GM23248 (cell line): ENCODE measurements around the gene PRDM12. TPM values are rescaled to one million over a fixed set of nuclear protein-coding genes. Genes with fewer than 3 reads are reported as not detected.

Experiments used
- DNase-seq: peaks from one replicate; pipeline ENCODE4 v3.0.0-alpha.2; 2015
- H2AFZ ChIP-seq: fragments of 200-600 bp; sonication (generic); 2 replicates; pipeline ENCODE4 v1.6.1; 2016; ENCODE audit warnings: antibody characterized with exemption
- H3F3A ChIP-seq: fragments of 200-600 bp; sonication (generic); 2 replicates; pipeline ENCODE4 v1.6.1; 2016; ENCODE audit warnings: mild to moderate bottlenecking, antibody characterized with exemption, mixed run types; ENCODE audit not compliant: insufficient read depth
- H3K27ac ChIP-seq: fragments of 200-600 bp; sonication (generic); 2 replicates; pipeline ENCODE4 v1.5.1; 2016; ENCODE audit warnings: mild to moderate bottlenecking
- H3K27me3 ChIP-seq: fragments of 200-600 bp; sonication (generic); replicated peaks from 2 replicates; pipeline ENCODE4 v1.6.1; 2016; ENCODE audit warnings: mild to moderate bottlenecking; ENCODE audit not compliant: insufficient read depth
- H3K36me3 ChIP-seq: fragments of 200-600 bp; sonication (generic); 2 replicates; pipeline ENCODE4 v1.6.1; 2016; ENCODE audit warnings: low read depth, mild to moderate bottlenecking
- H3K4me1 ChIP-seq: fragments of 200-600 bp; sonication (generic); 2 replicates; pipeline ENCODE4 v1.6.1; 2016; ENCODE audit warnings: mild to moderate bottlenecking; ENCODE audit not compliant: insufficient read depth
- H3K4me2 ChIP-seq: fragments of 200-600 bp; sonication (generic); one replicate; pipeline ENCODE4 v1.6.1; 2016; ENCODE audit warnings: mild to moderate bottlenecking; ENCODE audit not compliant: unreplicated experiment
- H3K4me3 ChIP-seq: fragments of 200-600 bp; sonication (generic); 2 replicates; pipeline ENCODE4 v1.5.1; 2016; ENCODE audit warnings: mild to moderate bottlenecking
- H3K79me2 ChIP-seq: fragments of 200-600 bp; sonication (generic); 2 replicates; pipeline ENCODE4 v1.6.1; 2016; ENCODE audit warnings: mild to moderate bottlenecking; ENCODE audit not compliant: insufficient read depth
- H3K9ac ChIP-seq: fragments of 200-600 bp; sonication (generic); 2 replicates; pipeline ENCODE4 v1.6.1; 2016; ENCODE audit warnings: mild to moderate bottlenecking
- H3K9me2 ChIP-seq: fragments of 200-600 bp; sonication (generic); 2 replicates; pipeline ENCODE4 v1.6.1; 2016; ENCODE audit warnings: mixed run types, mild to moderate bottlenecking, moderate library complexity; ENCODE audit not compliant: insufficient read depth
- H3K9me3 ChIP-seq: fragments of 200-600 bp; sonication (generic); one replicate; pipeline ENCODE4 v1.6.1; 2017; ENCODE audit warnings: low read depth
- H4K20me1 ChIP-seq: fragments of 200-600 bp; sonication (generic); 2 replicates; pipeline ENCODE4 v1.6.0; 2016; ENCODE audit not compliant: insufficient read depth
- EZH2 ChIP-seq: fragments of 200-600 bp; sonication (generic); IDR thresholded peaks from 2 replicates; pipeline ENCODE4 v1.6.1; 2018; ENCODE audit warnings: antibody characterized with exemption, mild to moderate bottlenecking; ENCODE audit not compliant: insufficient read depth, poor library complexity, severe bottlenecking
- EZH2phosphoT487 ChIP-seq: fragments of 200-600 bp; sonication (generic); IDR thresholded peaks from 2 replicates; pipeline ENCODE4 v1.6.1; 2018; ENCODE audit warnings: antibody characterized with exemption, moderate library complexity, mild to moderate bottlenecking, low read depth; ENCODE audit not compliant: insufficient read depth
- WGBS, 2 experiments: methylation state at CpG; one replicate each; pipeline ENCODE4 v1.1.6; 2015 to 2017; ENCODE audit warnings: low lambda C conversion rate in 2 of 2, low coverage in 1 of 2; ENCODE audit errors: missing lambda C conversion rate in 2 of 2; 5-methylcytosine and 5-hydroxymethylcytosine counted together
- in situ Hi-C: fragments of 300-500 bp; cut with MboI; formaldehyde crosslinking; loops from 2 replicates; pipeline ENCODE4 v1.15.0; 2020
- polyA plus RNA-seq: library from polyadenylated mRNA; unstranded; fragments of >200 nt; fragmentation: Nextera tagmentation; extraction: Ambion mirVana; gene quantifications from 2 replicates; pipeline ENCODE4 v1.2.1, GENCODE V29; 2016
- total RNA-seq: library from RNA; depleted of rRNA; stranded (reverse); fragments of >200 nt; shearing (Covaris generic); gene quantifications from 2 replicates; pipeline ENCODE4 v1.2.3, GENCODE V29; 2014

Gene PRDM12
- total and polyA plus RNA-seq, 2 experiments from 2014 or later: not detected

- Histone ChIP-seq H3K27me3 (no peaks in the 10 kb centered on the region), H3K36me3 (no peaks in the 10 kb centered on the region), H3K27ac (no peak overlapping the region), H3K9me2 (no peaks in the 10 kb centered on the region), H2AFZ (no peak overlapping the region), H4K20me1 (no peaks in the 10 kb centered on the region), H3K79me2 (no peaks in the 10 kb centered on the region), H3K4me1 (peaks cover 3% of the 10 kb centered on the region; the same call in 1 of the 2 replicates), H3K4me2 (no peak overlapping the region), H3K9ac (no peak overlapping the region), H3F3A (peaks cover 14% of the 10 kb centered on the region), H3K4me3 (no peak overlapping the region), H3K9me3 (no peaks in the 10 kb centered on the region)
- TF ChIP-seq EZH2phosphoT487: no peak
- no peak for DNase-seq
- in situ Hi-C loops: loop anchor here (10.0 to 25.0 kb wide), 3 partner anchors 203 to 575 kb away; no protein-coding TSS in a partner anchor
- 83 to 93% methylated on average over 2 of the region's 2 CpGs for WGBS, 2 experiments
These were observed 23.2 kb downstream of the PRDM12 start for GRCh38 chr9:130687615-130688014.

GRCh38 chr9:130688072-130688471, 23.7 kb downstream of the PRDM12 start:
- Histone ChIP-seq H3K27me3 (no peaks in the 10 kb centered on the region), H3K4me2 (no peak overlapping the region), H2AFZ (no peak overlapping the region), H3K79me2 (no peaks in the 10 kb centered on the region), H3K9ac (no peak overlapping the region), H3F3A (peaks cover 14% of the 10 kb centered on the region), H3K36me3 (no peaks in the 10 kb centered on the region), H3K4me1 (peaks cover 3% of the 10 kb centered on the region; the same call in 1 of the 2 replicates), H3K27ac (no peak overlapping the region), H3K4me3 (no peak overlapping the region), H4K20me1 (no peaks in the 10 kb centered on the region), H3K9me3 (no peaks in the 10 kb centered on the region), H3K9me2 (no peaks in the 10 kb centered on the region)
- in situ Hi-C loops: loop anchor here (10.0 to 25.0 kb wide), 3 partner anchors 203 to 576 kb away; no protein-coding TSS in a partner anchor
- TF ChIP-seq EZH2phosphoT487: no peak
- TF ChIP-seq EZH2: no peak
- WGBS, 2 experiments: 81 to 87% methylated on average over 5 of the region's 5 CpGs
- no peak for DNase-seq

GRCh38 chr9:130689572-130689936, 25.2 kb downstream of the PRDM12 start:
- Histone ChIP-seq H3K79me2 (peaks cover 9% of the 10 kb centered on the region), H3K9me3 (no peaks in the 10 kb centered on the region), H3K36me3 (no peaks in the 10 kb centered on the region), H3K4me2 (peak overlapping the region; percentile 97), H3K9ac (peak overlapping the region; percentile 61), H3K4me3 (peak overlapping the region; percentile 83), H3K27ac (peak overlapping the region; percentile 68), H3K27me3 (no peaks in the 10 kb centered on the region), H3F3A (peaks cover 14% of the 10 kb centered on the region), H3K4me1 (peaks cover 6% of the 10 kb centered on the region; the same call in 1 of the 2 replicates), H3K9me2 (no peaks in the 10 kb centered on the region), H4K20me1 (no peaks in the 10 kb centered on the region), H2AFZ (peak overlapping the region; percentile 93)
- 0% methylated on average over 1 of the region's 1 CpG for WGBS, 2 experiments
- TF ChIP-seq EZH2phosphoT487 (no peak), EZH2 (no peak)
- in situ Hi-C loops: loop anchor here (10.0 to 25.0 kb wide), 3 partner anchors 205 to 577 kb away; no protein-coding TSS in a partner anchor
- DNase-seq: no peak

- Histone ChIP-seq H3K27me3 (no peaks in the 10 kb centered on the region), H3K4me2 (peak overlapping the region; percentile 97), H3K9me3 (no peaks in the 10 kb centered on the region), H3K9me2 (no peaks in the 10 kb centered on the region), H3K27ac (peak overlapping the region; percentile 68), H4K20me1 (no peaks in the 10 kb centered on the region), H3K36me3 (no peaks in the 10 kb centered on the region), H2AFZ (peak overlapping the region; percentile 93), H3F3A (peaks cover 14% of the 10 kb centered on the region), H3K4me3 (peak overlapping the region; percentile 83), H3K9ac (peak overlapping the region; percentile 75), H3K4me1 (peaks cover 10% of the 10 kb centered on the region), H3K79me2 (peaks cover 15% of the 10 kb centered on the region)
- peak; percentile 97 for DNase-seq
- in situ Hi-C loops: loop anchor here (10.0 to 25.0 kb wide), 3 partner anchors 205 to 578 kb away; no protein-coding TSS in a partner anchor
- TF ChIP-seq EZH2 (no peak), EZH2phosphoT487 (no peak)
- 15 to 18% methylated on average over 15 of the region's 15 CpGs for WGBS, 2 experiments
These were observed 25.7 kb downstream of the PRDM12 start for GRCh38 chr9:130689937-130690700.
